ENCODE measurements around the gene KAT6B.

DNA sequence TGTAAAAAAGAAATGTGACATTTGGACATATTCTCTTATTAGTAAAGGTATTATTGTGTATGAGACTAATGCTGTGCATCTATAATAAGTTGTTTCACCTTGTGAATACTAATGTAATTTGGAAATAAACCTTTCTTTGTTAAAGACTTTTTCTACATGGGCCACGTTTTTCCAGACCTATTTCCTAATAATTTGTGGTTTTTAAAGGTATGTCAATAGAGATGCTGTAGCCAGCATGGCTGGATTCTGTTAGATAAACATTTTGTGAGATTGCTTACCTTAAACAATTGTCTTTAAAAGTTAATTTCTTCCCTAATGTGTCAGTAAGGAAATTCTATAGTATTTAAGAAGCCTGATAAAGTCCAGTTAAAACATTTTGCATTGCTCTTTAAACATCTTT is 56.0 kb downstream of the KAT6B start:
- no peak for TF ChIP-seq CTCF (IDR thresholded peaks at IDR 0.05)
- TF ChIP-seq POLR2A (IDR thresholded peaks at IDR 0.05) = no peak
